PC-3 (cell line): ENCODE results near the gene PASK.

Experiments used
- CTCF ChIP-seq: fragments of 300-600 bp; sonication (generic); conservative IDR thresholded peaks from 2 replicates; pipeline ENCODE4 v1.5.1; 2017; ENCODE audit warnings: antibody characterized with exemption, low read depth, mild to moderate bottlenecking, low read length
- EZH2phosphoT487 ChIP-seq: fragments of 300-600 bp; sonication (generic); IDR thresholded peaks from 2 replicates; pipeline ENCODE4 v1.6.1; 2018; ENCODE audit warnings: mild to moderate bottlenecking, antibody characterized with exemption, low read length, borderline replicate concordance

GRCh38 chr2:241072553-241073165 is 76.6 kb downstream of the PASK start:
- TF ChIP-seq CTCF (no peak), EZH2phosphoT487 (no peak)
